ENCODE data around the gene UBL3.

The UBL3 gene

GRCh38 chr13:29884671-29885430, 34.4 kb upstream of the UBL3 start:
- no peak for DNase-seq (ENCODE audit: low read depth, low spot score)
- no CpG with 5 or more reads among the region's 7 CpGs for WGBS (ENCODE audit: insufficient coverage, insufficient read length)
- Histone ChIP-seq H3K27ac (ENCODE audit: low read length) (no peak overlapping the region), H3K36me3 (ENCODE audit: control insufficient read depth, insufficient read depth, low read length) (no peaks in the 10 kb centered on the region), H3K9me3 (ENCODE audit: control insufficient read depth, insufficient read depth, low read length) (no peaks in the 10 kb centered on the region), H3K4me3 (ENCODE audit: low read length) (no peak overlapping the region), H3K27me3 (ENCODE audit: control insufficient read depth, insufficient read depth, low read length) (no peaks in the 10 kb centered on the region), H3K4me1 (ENCODE audit: control insufficient read depth, insufficient read depth, low read length) (peaks cover 2% of the 10 kb centered on the region; the same call in 1 of the 2 replicates)

GRCh38 chr13:29883941-29884518, 33.6 kb upstream of the UBL3 start:
- Histone ChIP-seq H3K27me3 (ENCODE audit: control insufficient read depth, insufficient read depth, low read length) (no peaks in the 10 kb centered on the region), H3K4me3 (ENCODE audit: low read length) (no peak overlapping the region), H3K9me3 (ENCODE audit: control insufficient read depth, insufficient read depth, low read length) (no peaks in the 10 kb centered on the region), H3K36me3 (ENCODE audit: control insufficient read depth, insufficient read depth, low read length) (no peaks in the 10 kb centered on the region), H3K27ac (ENCODE audit: low read length) (no peak overlapping the region), H3K4me1 (ENCODE audit: control insufficient read depth, insufficient read depth, low read length) (peaks cover 2% of the 10 kb centered on the region; the same call in 1 of the 2 replicates)
- WGBS (ENCODE audit: insufficient coverage, insufficient read length): no CpG with 5 or more reads among the region's 6 CpGs
- DNase-seq (ENCODE audit: low read depth, low spot score): no peak

- Histone ChIP-seq H3K27me3 (ENCODE audit: control insufficient read depth, insufficient read depth, low read length) (no peaks in the 10 kb centered on the region), H3K27ac (ENCODE audit: low read length) (no peak overlapping the region), H3K9me3 (ENCODE audit: control insufficient read depth, insufficient read depth, low read length) (no peaks in the 10 kb centered on the region), H3K4me1 (ENCODE audit: control insufficient read depth, insufficient read depth, low read length) (peaks cover 2% of the 10 kb centered on the region; the same call in 1 of the 2 replicates), H3K4me3 (ENCODE audit: low read length) (no peak overlapping the region), H3K36me3 (ENCODE audit: control insufficient read depth, insufficient read depth, low read length) (no peaks in the 10 kb centered on the region)
- no peak for DNase-seq (ENCODE audit: low read depth, low spot score)
- WGBS (ENCODE audit: insufficient coverage, insufficient read length): no CpG with 5 or more reads among the region's 1 CpG
These were observed 31.7 kb upstream of the UBL3 start for GRCh38 chr13:29882076-29882475.

- H3K27me3 ChIP-seq (ENCODE audit: control insufficient read depth, insufficient read depth, low read length): no peaks in the 10 kb centered on the region
- H3K9me3 ChIP-seq (ENCODE audit: control insufficient read depth, insufficient read depth, low read length): no peaks in the 10 kb centered on the region
- H3K27ac ChIP-seq (ENCODE audit: low read length): no peak overlapping the region
- H3K4me3 ChIP-seq (ENCODE audit: low read length): no peak overlapping the region
- peaks cover 2% of the 10 kb centered on the region; the same call in 1 of the 2 replicates for H3K4me1 ChIP-seq (ENCODE audit: control insufficient read depth, insufficient read depth, low read length)
- H3K36me3 ChIP-seq (ENCODE audit: control insufficient read depth, insufficient read depth, low read length): no peaks in the 10 kb centered on the region
- DNase-seq (ENCODE audit: low read depth, low spot score): no peak
- WGBS (ENCODE audit: insufficient coverage, insufficient read length): 100% methylated on average over 1 of the region's 2 CpGs
These were observed 27.7 kb upstream of the UBL3 start for GRCh38 chr13:29878101-29878500.

GRCh38 chr13:29877456-29878078, 27.1 kb upstream of the UBL3 start:
- Histone ChIP-seq H3K4me3 (ENCODE audit: low read length) (no peak overlapping the region), H3K27me3 (ENCODE audit: control insufficient read depth, insufficient read depth, low read length) (no peaks in the 10 kb centered on the region), H3K9me3 (ENCODE audit: control insufficient read depth, insufficient read depth, low read length) (no peaks in the 10 kb centered on the region), H3K36me3 (ENCODE audit: control insufficient read depth, insufficient read depth, low read length) (no peaks in the 10 kb centered on the region), H3K4me1 (ENCODE audit: control insufficient read depth, insufficient read depth, low read length) (peaks cover 2% of the 10 kb centered on the region; the same call in 1 of the 2 replicates), H3K27ac (ENCODE audit: low read length) (no peak overlapping the region)
- WGBS (ENCODE audit: insufficient coverage, insufficient read length): no CpG with 5 or more reads among the region's 6 CpGs
- DNase-seq (ENCODE audit: low read depth, low spot score): no peak

- Histone ChIP-seq H3K27ac (ENCODE audit: low read length) (no peak overlapping the region), H3K27me3 (ENCODE audit: control insufficient read depth, insufficient read depth, low read length) (no peaks in the 10 kb centered on the region), H3K4me3 (ENCODE audit: low read length) (no peak overlapping the region), H3K4me1 (ENCODE audit: control insufficient read depth, insufficient read depth, low read length) (peaks cover 2% of the 10 kb centered on the region; the same call in 1 of the 2 replicates), H3K9me3 (ENCODE audit: control insufficient read depth, insufficient read depth, low read length) (no peaks in the 10 kb centered on the region), H3K36me3 (ENCODE audit: control insufficient read depth, insufficient read depth, low read length) (no peaks in the 10 kb centered on the region)
- WGBS (ENCODE audit: insufficient coverage, insufficient read length): no CpG with 5 or more reads among the region's 3 CpGs
- no peak for DNase-seq (ENCODE audit: low read depth, low spot score)
These were observed 25.2 kb upstream of the UBL3 start for GRCh38 chr13:29875646-29876045.

GRCh38 chr13:29868581-29868980, 18.2 kb upstream of the UBL3 start:
- no peaks in the 10 kb centered on the region for H3K27me3 ChIP-seq (ENCODE audit: control insufficient read depth, insufficient read depth, low read length)
- no peaks in the 10 kb centered on the region for H3K36me3 ChIP-seq (ENCODE audit: control insufficient read depth, insufficient read depth, low read length)
- H3K27ac ChIP-seq (ENCODE audit: low read length): no peak overlapping the region
- no CpG with 5 or more reads among the region's 7 CpGs for WGBS (ENCODE audit: insufficient coverage, insufficient read length)
- H3K4me1 ChIP-seq (ENCODE audit: control insufficient read depth, insufficient read depth, low read length): no peaks in the 10 kb centered on the region
- DNase-seq (ENCODE audit: low read depth, low spot score): no peak
- H3K4me3 ChIP-seq (ENCODE audit: low read length): no peak overlapping the region
- H3K9me3 ChIP-seq (ENCODE audit: control insufficient read depth, insufficient read depth, low read length): no peaks in the 10 kb centered on the region

GRCh38 chr13:29865934-29866333, 15.5 kb upstream of the UBL3 start:
- Histone ChIP-seq H3K27me3 (ENCODE audit: control insufficient read depth, insufficient read depth, low read length) (no peaks in the 10 kb centered on the region), H3K9me3 (ENCODE audit: control insufficient read depth, insufficient read depth, low read length) (no peaks in the 10 kb centered on the region), H3K27ac (ENCODE audit: low read length) (no peak overlapping the region), H3K4me1 (ENCODE audit: control insufficient read depth, insufficient read depth, low read length) (no peaks in the 10 kb centered on the region), H3K36me3 (ENCODE audit: control insufficient read depth, insufficient read depth, low read length) (no peaks in the 10 kb centered on the region), H3K4me3 (ENCODE audit: low read length) (no peak overlapping the region)
- no CpG with 5 or more reads among the region's 6 CpGs for WGBS (ENCODE audit: insufficient coverage, insufficient read length)
- DNase-seq (ENCODE audit: low read depth, low spot score): no peak

GRCh38 chr13:29861694-29862110, 11.3 kb upstream of the UBL3 start:
- H3K27me3 ChIP-seq (ENCODE audit: control insufficient read depth, insufficient read depth, low read length): no peaks in the 10 kb centered on the region
- no peaks in the 10 kb centered on the region for H3K9me3 ChIP-seq (ENCODE audit: control insufficient read depth, insufficient read depth, low read length)
- H3K4me1 ChIP-seq (ENCODE audit: control insufficient read depth, insufficient read depth, low read length): no peaks in the 10 kb centered on the region
- H3K36me3 ChIP-seq (ENCODE audit: control insufficient read depth, insufficient read depth, low read length): no peaks in the 10 kb centered on the region
- no peak overlapping the region for H3K4me3 ChIP-seq (ENCODE audit: low read length)
- H3K27ac ChIP-seq (ENCODE audit: low read length): no peak overlapping the region
- no CpG with 5 or more reads among the region's 8 CpGs for WGBS (ENCODE audit: insufficient coverage, insufficient read length)
- DNase-seq (ENCODE audit: low read depth, low spot score): no peak

- WGBS (ENCODE audit: insufficient coverage, insufficient read length): no CpG with 5 or more reads among the region's 4 CpGs
- no peak overlapping the region for H3K27ac ChIP-seq (ENCODE audit: low read length)
These were observed 9.6 kb upstream of the UBL3 start for GRCh38 chr13:29859971-29860370.

More at GRCh38 chr13:29859971-29860370, 9.6 kb upstream of the UBL3 start:
- no peaks in the 10 kb centered on the region for H3K9me3 ChIP-seq (ENCODE audit: control insufficient read depth, insufficient read depth, low read length)
- no peaks in the 10 kb centered on the region for H3K36me3 ChIP-seq (ENCODE audit: control insufficient read depth, insufficient read depth, low read length)
- 0 out of 2 replicates have a peak, but pooled peaks cover 1% of the 10 kb centered on the region for H3K4me1 ChIP-seq (ENCODE audit: control insufficient read depth, insufficient read depth, low read length)
- no peak overlapping the region for H3K4me3 ChIP-seq (ENCODE audit: low read length)
- DNase-seq (ENCODE audit: low read depth, low spot score): no peak
- H3K27me3 ChIP-seq (ENCODE audit: control insufficient read depth, insufficient read depth, low read length): no peaks in the 10 kb centered on the region

Measured in iPS DF 6.9 (cell line).